Neural progenitor cell (in vitro differentiated cells): Measurements from ENCODE around the gene FAM53B.

Experiments used
- EZH2 ChIP-seq: fragments of 200-600 bp; sonication (generic); IDR thresholded peaks from 2 replicates; pipeline ENCODE4 v1.6.1; 2017; ENCODE audit warnings: antibody characterized with exemption, mild to moderate bottlenecking, moderate library complexity
- TF ChIP-seq, protein P1 (sequence below): fragments of 200-600 bp; sonication (generic); IDR thresholded peaks from 2 replicates; pipeline ENCODE4 v1.5.1; 2017; ENCODE audit warnings: antibody characterized with exemption, mild to moderate bottlenecking

- TF ChIP-seq, protein P1, sequence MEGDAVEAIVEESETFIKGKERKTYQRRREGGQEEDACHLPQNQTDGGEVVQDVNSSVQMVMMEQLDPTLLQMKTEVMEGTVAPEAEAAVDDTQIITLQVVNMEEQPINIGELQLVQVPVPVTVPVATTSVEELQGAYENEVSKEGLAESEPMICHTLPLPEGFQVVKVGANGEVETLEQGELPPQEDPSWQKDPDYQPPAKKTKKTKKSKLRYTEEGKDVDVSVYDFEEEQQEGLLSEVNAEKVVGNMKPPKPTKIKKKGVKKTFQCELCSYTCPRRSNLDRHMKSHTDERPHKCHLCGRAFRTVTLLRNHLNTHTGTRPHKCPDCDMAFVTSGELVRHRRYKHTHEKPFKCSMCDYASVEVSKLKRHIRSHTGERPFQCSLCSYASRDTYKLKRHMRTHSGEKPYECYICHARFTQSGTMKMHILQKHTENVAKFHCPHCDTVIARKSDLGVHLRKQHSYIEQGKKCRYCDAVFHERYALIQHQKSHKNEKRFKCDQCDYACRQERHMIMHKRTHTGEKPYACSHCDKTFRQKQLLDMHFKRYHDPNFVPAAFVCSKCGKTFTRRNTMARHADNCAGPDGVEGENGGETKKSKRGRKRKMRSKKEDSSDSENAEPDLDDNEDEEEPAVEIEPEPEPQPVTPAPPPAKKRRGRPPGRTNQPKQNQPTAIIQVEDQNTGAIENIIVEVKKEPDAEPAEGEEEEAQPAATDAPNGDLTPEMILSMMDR = no peak
- TF ChIP-seq EZH2 = no peak
Observed at GRCh38 chr10:124605481-124605855, 138.7 kb downstream of the FAM53B start.
